ENCODE results near the gene TMEM232. TPM values are rescaled to one million over a fixed set of nuclear protein-coding genes. Genes with fewer than 3 reads are reported as not detected.

The TMEM232 gene
- total RNA-seq, 1 experiment from 2014 or later, result 1.6 TPM

DNA sequence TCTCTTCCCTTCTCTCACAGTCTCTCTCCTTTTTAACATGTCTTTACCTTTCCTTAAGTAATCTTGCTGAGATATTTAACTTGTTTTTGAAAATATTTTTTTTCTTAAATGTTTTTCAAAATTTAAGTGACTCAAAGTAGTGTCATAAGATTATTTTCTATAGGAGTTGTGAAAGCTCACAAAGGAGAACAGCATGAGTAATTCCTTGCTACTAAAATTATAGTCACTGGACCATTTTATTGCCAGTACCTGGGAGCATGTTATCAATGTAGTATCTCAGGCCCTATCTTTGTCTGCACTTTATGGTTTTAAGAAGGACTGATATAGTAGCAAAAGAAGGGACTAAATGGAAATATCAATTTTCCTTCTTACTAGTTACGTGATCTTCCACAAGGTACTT lies 181.9 kb downstream of the TMEM232 start:
- Histone ChIP-seq H2BK5ac (ENCODE audit: insufficient read length, low read length) (no peak overlapping the region), H4K8ac (replicated peaks; ENCODE audit: insufficient read length, low read depth, low read length) (no peak overlapping the region), H3K18ac (ENCODE audit: insufficient read length, low read depth, low read length) (no peak overlapping the region), H3K4me1 (ENCODE audit: insufficient read depth, low read length) (no peaks in the 10 kb centered on the region), H2BK15ac (ENCODE audit: low read depth, low read length) (no peak overlapping the region), H3K79me2 (ENCODE audit: insufficient read depth, low read length) (no peaks in the 10 kb centered on the region), H3K14ac (ENCODE audit: insufficient read depth, low read length) (no peak overlapping the region), H2AK5ac (ENCODE audit: insufficient read length, low read length) (no peak overlapping the region), H3K23ac (ENCODE audit: insufficient read length, low read depth, low read length) (no peak overlapping the region), H3K4me2 (ENCODE audit: insufficient read depth, insufficient read length, low read length) (no peak overlapping the region), H3K9ac (ENCODE audit: extremely low read depth, insufficient read length, low read length) (no peak overlapping the region), H4K91ac (ENCODE audit: insufficient read length, low read depth, low read length) (no peak overlapping the region), H3K79me1 (ENCODE audit: insufficient read depth, low read depth, low read length, poor library complexity, severe bottlenecking) (no peaks in the 10 kb centered on the region), H2BK12ac (ENCODE audit: insufficient read length, low read depth, low read length) (no peak overlapping the region), H3K4ac (ENCODE audit: low read depth, low read length) (no peak overlapping the region), H3K27me3 (ENCODE audit: insufficient read depth, low read length) (no peaks in the 10 kb centered on the region), H2BK120ac (ENCODE audit: low read depth, low read length, poor library complexity, severe bottlenecking) (no peak overlapping the region), H3K27ac (ENCODE audit: insufficient read length, low read depth, low read length) (no peak overlapping the region), H4K5ac (ENCODE audit: insufficient read length, low read depth, low read length) (no peak overlapping the region), H3K9me3 (ENCODE audit: control insufficient read depth, low read depth, low read length) (no peaks in the 10 kb centered on the region), H3K23me2 (ENCODE audit: insufficient read length, low read depth, low read length, poor library complexity, severe bottlenecking) (no peaks in the 10 kb centered on the region), H3T11ph (ENCODE audit: low read length) (no peak overlapping the region), H4K20me1 (ENCODE audit: control insufficient read depth, insufficient read depth, insufficient read length) (no peaks in the 10 kb centered on the region), H2AFZ (ENCODE audit: low read length) (no peak overlapping the region), H3K56ac (ENCODE audit: insufficient read length, low read depth, low read length) (no peak overlapping the region), H2BK20ac (ENCODE audit: low read depth, low read length, poor library complexity, severe bottlenecking) (no peak overlapping the region)
- Mint-ChIP-seq H3K36me3 (ENCODE audit: insufficient read depth in 1 of 3, low read depth in 3 of 3) (no peaks in the 10 kb centered on the region), H3K27ac (no peak overlapping the region), H3K4me3 (no peak overlapping the region), H3K27me3 (ENCODE audit: low read depth) (no peaks in the 10 kb centered on the region), H3K9me3 (no peaks in the 10 kb centered on the region), H3K4me1 (peaks cover 7 to 9% of the 10 kb centered on the region in 2 experiments; a peak in 3 of 4 replicates)
- TF ChIP-seq, protein P1, sequence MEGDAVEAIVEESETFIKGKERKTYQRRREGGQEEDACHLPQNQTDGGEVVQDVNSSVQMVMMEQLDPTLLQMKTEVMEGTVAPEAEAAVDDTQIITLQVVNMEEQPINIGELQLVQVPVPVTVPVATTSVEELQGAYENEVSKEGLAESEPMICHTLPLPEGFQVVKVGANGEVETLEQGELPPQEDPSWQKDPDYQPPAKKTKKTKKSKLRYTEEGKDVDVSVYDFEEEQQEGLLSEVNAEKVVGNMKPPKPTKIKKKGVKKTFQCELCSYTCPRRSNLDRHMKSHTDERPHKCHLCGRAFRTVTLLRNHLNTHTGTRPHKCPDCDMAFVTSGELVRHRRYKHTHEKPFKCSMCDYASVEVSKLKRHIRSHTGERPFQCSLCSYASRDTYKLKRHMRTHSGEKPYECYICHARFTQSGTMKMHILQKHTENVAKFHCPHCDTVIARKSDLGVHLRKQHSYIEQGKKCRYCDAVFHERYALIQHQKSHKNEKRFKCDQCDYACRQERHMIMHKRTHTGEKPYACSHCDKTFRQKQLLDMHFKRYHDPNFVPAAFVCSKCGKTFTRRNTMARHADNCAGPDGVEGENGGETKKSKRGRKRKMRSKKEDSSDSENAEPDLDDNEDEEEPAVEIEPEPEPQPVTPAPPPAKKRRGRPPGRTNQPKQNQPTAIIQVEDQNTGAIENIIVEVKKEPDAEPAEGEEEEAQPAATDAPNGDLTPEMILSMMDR (conservative IDR thresholded peaks at IDR 0.05), result no peak
- DNase-seq, result no peak
- WGBS (ENCODE audit: extremely low coverage, insufficient read length, low lambda C conversion rate), result no CpG with 5 or more reads among the region's 1 CpG

Data from H9 (cell line).